Measurements from ENCODE around the gene AKAP3.
A peak's percentile ranks its signal among the peaks of the same experiment; 100 is the strongest.

The AKAP3 gene

GRCh38 chr12:4591180-4591687 is 57.6 kb downstream of the AKAP3 start:
- no peak for DNase-seq

GRCh38 chr12:4589941-4590340 is 58.9 kb downstream of the AKAP3 start:
- no peak for DNase-seq

- DNase-seq: no peak
These were observed 59.9 kb downstream of the AKAP3 start for GRCh38 chr12:4588916-4589315.

- no peak for DNase-seq
These were observed 61.7 kb downstream of the AKAP3 start for GRCh38 chr12:4587108-4587507.

GRCh38 chr12:4586500-4586899 is 62.4 kb downstream of the AKAP3 start:
- DNase-seq: no peak

GRCh38 chr12:4584896-4585295 is 64.0 kb downstream of the AKAP3 start:
- no peak for DNase-seq

GRCh38 chr12:4584281-4584680 is 64.6 kb downstream of the AKAP3 start:
- no peak for DNase-seq

GRCh38 chr12:4580281-4580688 is 68.6 kb downstream of the AKAP3 start:
- no peak for DNase-seq

GRCh38 chr12:4579305-4580102 is 69.3 kb downstream of the AKAP3 start:
- DNase-seq: peak; percentile 13

- no peak for DNase-seq
These were observed 76.2 kb downstream of the AKAP3 start for GRCh38 chr12:4572680-4573079.

GRCh38 chr12:4569261-4569660 is 79.6 kb downstream of the AKAP3 start:
- no peak for DNase-seq

- peak; percentile 41 for DNase-seq
These were observed 81.6 kb downstream of the AKAP3 start for GRCh38 chr12:4567073-4567881.

GRCh38 chr12:4566474-4566873 is 82.4 kb downstream of the AKAP3 start:
- DNase-seq: no peak

Data from GF-D8 (cell line).